ENCODE data around the gene FAM171A1.
A peak's percentile ranks its signal among the peaks of the same experiment; 100 is the strongest.

The FAM171A1 gene

DNA sequence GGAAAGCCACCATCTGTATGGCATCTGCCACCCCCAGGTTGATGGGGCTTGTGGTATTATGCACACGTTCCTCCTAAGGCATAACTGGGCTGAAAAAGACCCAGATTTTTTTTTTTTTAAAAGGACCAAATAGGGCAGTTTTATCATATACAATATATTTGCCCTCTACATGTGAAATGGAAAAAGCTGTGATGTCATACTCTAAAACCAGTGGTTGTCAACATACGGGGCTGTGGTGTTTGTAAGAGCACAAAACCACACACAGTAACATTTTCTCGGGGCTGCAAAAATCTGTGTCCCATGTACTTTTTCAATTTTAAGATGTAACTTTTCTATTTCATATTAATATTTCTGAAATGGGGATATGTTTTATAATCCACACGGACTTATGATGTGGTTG is 34.9 kb downstream of the FAM171A1 start:
- DNase-seq: no peak
- no peak overlapping the region for H3K23ac ChIP-seq (ENCODE audit: low read length in 2 of 2)
- H3K27ac ChIP-seq (ENCODE audit: low read length, poor library complexity, severe bottlenecking): no peak overlapping the region
- H2BK120ac ChIP-seq (ENCODE audit: low read depth, low read length): no peak overlapping the region
- H3K4ac ChIP-seq (ENCODE audit: low read depth in 1 of 2, low read length in 2 of 2): no peak overlapping the region
- no peak overlapping the region for H2AK5ac ChIP-seq (ENCODE audit: low read length, severe bottlenecking)
- WGBS: 40% methylated on average over 1 of the region's 4 CpGs
- H2BK5ac ChIP-seq (ENCODE audit: low read depth, low read length, poor library complexity, severe bottlenecking): no peak overlapping the region
- H3K9ac ChIP-seq (ENCODE audit: low read length): peak overlapping the region; percentile 39
- H3K4me2 ChIP-seq (ENCODE audit: low read length, poor library complexity, severe bottlenecking): no peak overlapping the region
- no peaks in the 10 kb centered on the region for H3K27me3 ChIP-seq (ENCODE audit: control insufficient read depth in 1 of 2, insufficient read depth in 1 of 2, low read length in 2 of 2)
- peaks cover 13% of the 10 kb centered on the region for H3K79me1 ChIP-seq (replicated peaks; ENCODE audit: low read length, poor library complexity, severe bottlenecking)
- H3K18ac ChIP-seq (ENCODE audit: low read depth in 1 of 2, low read length in 2 of 2): no peak overlapping the region
- no peaks in the 10 kb centered on the region for H3K9me3 ChIP-seq (ENCODE audit: control insufficient read depth, low read length)
- H3K4me1 ChIP-seq (ENCODE audit: control insufficient read depth, insufficient read depth, low read depth, low read length): peaks cover 21% of the 10 kb centered on the region
- H3K36me3 ChIP-seq (ENCODE audit: control insufficient read depth in 1 of 2, insufficient read depth in 2 of 2, low read depth in 1 of 2, low read length in 2 of 2): no peaks in the 10 kb centered on the region
- no peak overlapping the region for H4K91ac ChIP-seq (ENCODE audit: low read length)
- no peak overlapping the region for H2BK15ac ChIP-seq (ENCODE audit: low read depth, poor library complexity, severe bottlenecking)
- no peak overlapping the region for H2BK12ac ChIP-seq (ENCODE audit: low read length in 2 of 2)
- no peak overlapping the region for H3K14ac ChIP-seq (ENCODE audit: low read length in 2 of 2)
- no peak overlapping the region for H3K4me3 ChIP-seq (ENCODE audit: insufficient read depth in 1 of 2, low read depth in 1 of 2, low read length in 2 of 2)
- no peak overlapping the region for H2AFZ ChIP-seq (ENCODE audit: low read depth, low read length)
- H4K8ac ChIP-seq (ENCODE audit: low read length): no peak overlapping the region

- Histone ChIP-seq H3K27me3 (ENCODE audit: control insufficient read depth in 1 of 2, insufficient read depth in 1 of 2, low read length in 2 of 2) (no peaks in the 10 kb centered on the region), H4K8ac (ENCODE audit: low read length) (no peak overlapping the region), H2AK5ac (ENCODE audit: low read length, severe bottlenecking) (no peak overlapping the region), H3K14ac (ENCODE audit: low read length in 2 of 2) (no peak overlapping the region), H3K9me3 (ENCODE audit: control insufficient read depth, low read length) (no peaks in the 10 kb centered on the region), H3K4me2 (ENCODE audit: low read length, poor library complexity, severe bottlenecking) (no peak overlapping the region), H4K91ac (ENCODE audit: low read length) (no peak overlapping the region), H2BK5ac (ENCODE audit: low read depth, low read length, poor library complexity, severe bottlenecking) (no peak overlapping the region), H3K4ac (ENCODE audit: low read depth in 1 of 2, low read length in 2 of 2) (no peak overlapping the region), H3K27ac (ENCODE audit: low read length, poor library complexity, severe bottlenecking) (peak overlapping the region; percentile 20), H3K36me3 (ENCODE audit: control insufficient read depth in 1 of 2, insufficient read depth in 2 of 2, low read depth in 1 of 2, low read length in 2 of 2) (no peaks in the 10 kb centered on the region), H3K9ac (ENCODE audit: low read length) (peak overlapping the region; percentile 39), H3K79me1 (replicated peaks; ENCODE audit: low read length, poor library complexity, severe bottlenecking) (peaks cover 15% of the 10 kb centered on the region), H3K4me1 (ENCODE audit: control insufficient read depth, insufficient read depth, low read depth, low read length) (peaks cover 19% of the 10 kb centered on the region), H2BK120ac (ENCODE audit: low read depth, low read length) (no peak overlapping the region), H3K4me3 (ENCODE audit: insufficient read depth in 1 of 2, low read depth in 1 of 2, low read length in 2 of 2) (peak overlapping the region in 1 of 2 experiments; percentile 26), H3K23ac (ENCODE audit: low read length in 2 of 2) (no peak overlapping the region), H3K18ac (ENCODE audit: low read depth in 1 of 2, low read length in 2 of 2) (no peak overlapping the region), H2AFZ (ENCODE audit: low read depth, low read length) (no peak overlapping the region), H2BK12ac (ENCODE audit: low read length in 2 of 2) (no peak overlapping the region), H2BK15ac (ENCODE audit: low read depth, poor library complexity, severe bottlenecking) (no peak overlapping the region)
- DNase-seq: no peak
- 100% methylated on average over 1 of the region's 2 CpGs for WGBS
Observed at GRCh38 chr10:15335508-15335907, 35.6 kb downstream of the FAM171A1 start.

DNA sequence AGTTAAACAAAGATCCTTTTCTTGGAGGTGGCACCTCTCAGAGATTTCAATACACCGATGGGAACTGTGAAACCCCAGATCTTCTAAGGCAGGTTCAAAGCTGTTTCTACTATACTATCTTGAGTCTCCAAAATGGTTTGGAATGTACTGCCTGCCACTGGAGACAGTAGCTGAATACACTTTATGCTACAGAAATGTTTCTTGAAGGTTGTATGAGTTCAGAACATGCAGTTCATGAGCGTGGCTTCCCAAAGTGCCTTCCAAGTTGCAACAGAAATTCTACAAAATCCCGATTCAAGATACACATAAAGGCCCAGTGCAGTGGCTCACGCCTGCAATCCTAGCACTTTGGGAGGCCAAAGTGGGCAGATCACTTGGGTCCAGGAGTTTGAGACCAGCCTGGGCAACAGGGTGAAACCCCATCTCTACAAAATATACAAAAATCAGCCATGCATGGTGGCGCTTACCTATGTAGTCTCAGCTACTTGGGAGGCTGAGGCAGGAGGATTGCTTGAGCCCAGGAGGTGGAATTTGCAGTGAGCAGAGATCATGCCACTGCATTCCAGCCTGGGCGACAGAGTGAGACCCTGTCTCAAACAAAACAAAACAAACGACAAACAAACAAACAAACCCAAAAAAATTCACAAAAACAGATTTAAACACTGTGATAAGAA is 36.3 kb downstream of the FAM171A1 start:
- H3K4ac ChIP-seq (ENCODE audit: low read depth in 1 of 2, low read length in 2 of 2): no peak overlapping the region
- H2BK12ac ChIP-seq (ENCODE audit: low read length in 2 of 2): no peak overlapping the region
- no peaks in the 10 kb centered on the region for H3K36me3 ChIP-seq (ENCODE audit: control insufficient read depth in 1 of 2, insufficient read depth in 2 of 2, low read depth in 1 of 2, low read length in 2 of 2)
- no peak overlapping the region for H4K8ac ChIP-seq (ENCODE audit: low read length)
- H3K9ac ChIP-seq (ENCODE audit: low read length): no peak overlapping the region
- H3K23ac ChIP-seq (ENCODE audit: low read length in 2 of 2): no peak overlapping the region
- H2BK15ac ChIP-seq (ENCODE audit: low read depth, poor library complexity, severe bottlenecking): no peak overlapping the region
- peak overlapping the region; percentile 71 for H2AK5ac ChIP-seq (ENCODE audit: low read length, severe bottlenecking)
- no peak overlapping the region for H2AFZ ChIP-seq (ENCODE audit: low read depth, low read length)
- no peak for DNase-seq
- no peak overlapping the region for H3K18ac ChIP-seq (ENCODE audit: low read depth in 1 of 2, low read length in 2 of 2)
- peaks cover 17% of the 10 kb centered on the region for H3K79me1 ChIP-seq (replicated peaks; ENCODE audit: low read length, poor library complexity, severe bottlenecking)
- H2BK5ac ChIP-seq (ENCODE audit: low read depth, low read length, poor library complexity, severe bottlenecking): peak overlapping the region; percentile 90
- H3K27me3 ChIP-seq (ENCODE audit: control insufficient read depth in 1 of 2, insufficient read depth in 1 of 2, low read length in 2 of 2): no peaks in the 10 kb centered on the region
- no peak overlapping the region for H2BK120ac ChIP-seq (ENCODE audit: low read depth, low read length)
- H3K14ac ChIP-seq (ENCODE audit: low read length in 2 of 2): no peak overlapping the region
- H4K91ac ChIP-seq (ENCODE audit: low read length): no peak overlapping the region
- H3K4me2 ChIP-seq (ENCODE audit: low read length, poor library complexity, severe bottlenecking): peak overlapping the region; percentile 52
- no peak overlapping the region for H3K4me3 ChIP-seq (ENCODE audit: insufficient read depth in 1 of 2, low read depth in 1 of 2, low read length in 2 of 2)
- peaks cover 17% of the 10 kb centered on the region for H3K4me1 ChIP-seq (ENCODE audit: control insufficient read depth, insufficient read depth, low read depth, low read length)
- H3K9me3 ChIP-seq (ENCODE audit: control insufficient read depth, low read length): no peaks in the 10 kb centered on the region
- peak overlapping the region; percentile 94 for H3K27ac ChIP-seq (ENCODE audit: low read length, poor library complexity, severe bottlenecking)
- 89% methylated on average over 5 of the region's 7 CpGs for WGBS

GRCh38 chr10:15333909-15334649 is 37.0 kb downstream of the FAM171A1 start:
- Histone ChIP-seq H3K4me3 (ENCODE audit: insufficient read depth in 1 of 2, low read depth in 1 of 2, low read length in 2 of 2) (no peak overlapping the region), H3K36me3 (ENCODE audit: control insufficient read depth in 1 of 2, insufficient read depth in 2 of 2, low read depth in 1 of 2, low read length in 2 of 2) (no peaks in the 10 kb centered on the region), H2AK5ac (ENCODE audit: low read length, severe bottlenecking) (peak overlapping the region; percentile 71), H3K4ac (ENCODE audit: low read depth in 1 of 2, low read length in 2 of 2) (no peak overlapping the region), H3K27me3 (ENCODE audit: control insufficient read depth in 1 of 2, insufficient read depth in 1 of 2, low read length in 2 of 2) (no peaks in the 10 kb centered on the region), H3K4me2 (ENCODE audit: low read length, poor library complexity, severe bottlenecking) (peak overlapping the region; percentile 52), H3K27ac (ENCODE audit: low read length, poor library complexity, severe bottlenecking) (peak overlapping the region; percentile 94), H2BK12ac (ENCODE audit: low read length in 2 of 2) (no peak overlapping the region), H4K8ac (ENCODE audit: low read length) (no peak overlapping the region), H4K91ac (ENCODE audit: low read length) (no peak overlapping the region), H3K23ac (ENCODE audit: low read length in 2 of 2) (no peak overlapping the region), H3K18ac (ENCODE audit: low read depth in 1 of 2, low read length in 2 of 2) (no peak overlapping the region), H3K79me1 (replicated peaks; ENCODE audit: low read length, poor library complexity, severe bottlenecking) (peaks cover 20% of the 10 kb centered on the region), H2BK5ac (ENCODE audit: low read depth, low read length, poor library complexity, severe bottlenecking) (peak overlapping the region; percentile 90), H3K9ac (ENCODE audit: low read length) (no peak overlapping the region), H2BK120ac (ENCODE audit: low read depth, low read length) (no peak overlapping the region), H2AFZ (ENCODE audit: low read depth, low read length) (no peak overlapping the region), H3K9me3 (ENCODE audit: control insufficient read depth, low read length) (no peaks in the 10 kb centered on the region), H3K4me1 (ENCODE audit: control insufficient read depth, insufficient read depth, low read depth, low read length) (peaks cover 20% of the 10 kb centered on the region), H2BK15ac (ENCODE audit: low read depth, poor library complexity, severe bottlenecking) (no peak overlapping the region), H3K14ac (ENCODE audit: low read length in 2 of 2) (no peak overlapping the region)
- WGBS: 93% methylated on average over 6 of the region's 6 CpGs
- peak; percentile 34 for DNase-seq
